GM19240 (cell line): ENCODE measurements around the gene ULBP1.
"Not testable (repeated sequence)": the region's sequence is repeated elsewhere in the genome, so short reads cannot be mapped to it uniquely, and the experiment has no call there.

Experiments used
- DNase-seq: peaks from one replicate; pipeline ENCODE4 v3.0.0; 2011; ENCODE audit warnings: low spot score; ENCODE audit not compliant: insufficient read length

Gene ULBP1

GRCh38 chr6:149975400-149975799, 11.7 kb downstream of the ULBP1 start:
- DNase-seq, result no peak

GRCh38 chr6:149977221-149977620, 13.5 kb downstream of the ULBP1 start:
- DNase-seq, result no peak

DNA sequence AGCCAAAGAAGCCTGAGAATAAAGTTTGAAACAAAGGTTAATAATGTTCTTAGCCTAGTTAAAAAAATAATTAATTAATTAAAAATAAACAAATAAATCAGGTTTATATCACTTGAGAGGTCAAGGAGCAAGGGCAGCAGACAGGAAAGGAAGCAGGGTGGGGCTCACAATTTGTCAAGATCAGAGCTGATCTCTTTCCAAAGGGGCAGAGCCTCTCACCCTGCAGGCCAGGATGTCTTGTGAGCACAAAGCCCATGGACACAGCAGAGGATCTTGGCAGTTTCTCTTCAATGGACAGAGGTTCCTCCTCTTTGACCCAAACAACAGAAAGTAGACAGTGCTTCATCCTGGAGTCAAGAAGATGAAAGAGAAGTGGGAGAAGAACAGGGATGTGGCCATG, 14.9 kb downstream of the ULBP1 start:
- no peak for DNase-seq

GRCh38 chr6:149979293-149979692, 15.6 kb downstream of the ULBP1 start:
- DNase-seq, result no peak

GRCh38 chr6:149983145-149983544, 19.4 kb downstream of the ULBP1 start:
- no peak for DNase-seq

DNA sequence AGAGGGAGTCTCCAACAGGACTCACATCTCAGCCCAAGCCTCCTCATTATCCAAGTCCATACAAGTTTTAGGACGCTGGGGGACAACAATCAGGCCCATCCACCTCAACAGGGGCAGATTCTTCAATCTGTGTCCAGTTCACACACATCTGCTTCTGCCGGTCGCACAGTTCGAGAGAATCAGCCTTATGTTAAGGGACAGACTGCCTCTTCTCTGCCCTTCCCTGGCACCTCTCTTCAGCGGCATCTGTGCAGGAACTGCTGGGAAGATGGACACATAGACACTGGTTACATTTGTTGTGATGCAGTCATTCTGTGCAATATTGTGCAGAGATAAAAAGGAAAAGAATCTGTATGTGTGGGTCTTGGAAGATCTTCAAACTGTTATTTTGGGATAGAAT, 21.0 kb downstream of the ULBP1 start:
- no peak for DNase-seq

GRCh38 chr6:149985481-149985937, 21.8 kb downstream of the ULBP1 start:
- no peak for DNase-seq

DNA sequence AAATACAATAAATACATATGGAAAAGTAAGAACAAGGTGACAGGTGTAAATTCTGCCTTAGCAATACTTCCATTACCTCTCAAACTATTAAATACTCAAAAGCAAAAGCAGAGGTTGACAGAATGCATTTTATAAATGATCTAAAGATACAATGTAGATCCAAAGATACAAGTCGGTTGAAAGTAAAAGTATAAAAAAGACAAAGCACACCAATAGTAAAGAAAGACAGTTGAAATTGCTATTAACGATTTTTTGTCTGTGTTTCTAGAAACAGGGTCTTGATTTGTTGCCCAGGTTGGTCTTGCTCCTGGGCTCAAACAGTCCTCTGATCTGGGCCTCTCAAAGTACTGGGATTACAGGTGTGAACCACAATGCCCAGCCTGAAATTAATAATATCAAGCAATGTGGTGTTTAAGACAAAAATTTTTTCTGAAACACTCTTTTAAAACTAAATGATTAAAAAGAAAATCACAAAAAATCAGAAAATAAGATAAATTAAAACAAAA, 23.9 kb downstream of the ULBP1 start:
- DNase-seq, result no peak

GRCh38 chr6:149988550-149989346, 25.0 kb downstream of the ULBP1 start:
- DNase-seq, result no peak

DNA sequence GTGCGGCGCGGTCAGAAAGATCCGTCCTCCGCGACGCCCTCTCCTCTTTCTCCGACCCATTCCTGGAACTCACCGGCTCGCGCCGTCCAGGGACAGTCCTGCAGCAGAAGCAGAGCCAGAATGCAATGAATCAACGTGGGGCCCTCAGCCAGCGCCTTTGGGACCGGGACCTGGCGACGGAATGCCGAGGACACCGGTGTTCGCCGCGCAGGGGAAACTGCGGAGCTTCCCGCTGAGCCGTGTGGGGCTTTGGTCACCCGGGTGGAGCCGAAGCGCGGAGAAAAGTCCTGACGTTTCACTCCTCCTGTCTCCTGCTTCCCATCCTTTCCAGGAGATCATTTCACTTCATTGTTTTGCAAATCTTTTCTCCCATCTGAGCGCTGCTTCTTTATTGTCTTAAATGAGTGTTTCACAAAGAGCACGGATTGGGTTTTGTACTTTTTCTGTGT, 26.5 kb downstream of the ULBP1 start:
- DNase-seq, result no peak

GRCh38 chr6:149990661-149991471, 27.1 kb downstream of the ULBP1 start:
- no peak for DNase-seq

- not testable (repeated sequence) for DNase-seq
These were observed 27.7 kb downstream of the ULBP1 start for GRCh38 chr6:149991472-149991795.

GRCh38 chr6:149991838-149992237, 28.1 kb downstream of the ULBP1 start:
- no peak for DNase-seq

GRCh38 chr6:149995235-149995750, 31.6 kb downstream of the ULBP1 start:
- DNase-seq, result no peak

GRCh38 chr6:149995971-149996370, 32.2 kb downstream of the ULBP1 start:
- no peak for DNase-seq

- DNase-seq, result no peak
These were observed 35.9 kb downstream of the ULBP1 start for GRCh38 chr6:149999636-150000035.

DNA sequence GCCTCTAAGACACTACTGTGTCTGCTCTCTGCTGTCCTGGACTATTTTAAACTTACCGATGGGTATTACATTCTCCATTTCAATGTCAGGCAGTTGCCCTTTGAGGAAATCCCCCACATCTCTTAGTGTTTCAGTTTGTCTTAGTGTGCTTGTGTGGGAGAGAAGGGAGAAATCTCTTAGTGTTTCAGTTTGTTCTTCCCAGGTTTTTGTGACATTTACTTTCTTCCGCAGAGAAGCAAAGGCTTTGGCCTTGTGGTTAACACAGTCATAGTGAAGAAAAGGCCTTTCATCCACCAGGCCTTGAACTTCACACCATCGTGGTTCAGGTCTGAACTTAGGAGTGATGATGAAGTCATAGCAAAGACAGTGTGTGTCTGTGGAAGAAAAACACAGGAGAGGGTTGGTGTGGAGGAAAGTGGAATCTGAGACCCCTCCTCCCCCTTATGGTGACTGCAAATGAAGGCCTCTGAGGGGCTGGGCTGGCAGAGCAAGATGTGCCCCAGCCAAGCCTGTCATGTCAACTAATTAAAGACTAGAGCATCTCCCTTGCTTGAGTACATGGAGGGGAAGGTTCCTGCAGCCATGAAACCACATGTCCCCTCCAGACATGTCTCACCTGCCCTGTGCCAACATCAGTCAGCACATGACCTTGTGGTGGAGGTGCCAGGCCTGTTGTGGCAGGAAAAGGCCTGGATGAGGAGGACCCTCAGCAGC, 37.7 kb downstream of the ULBP1 start:
- no peak for DNase-seq

DNA sequence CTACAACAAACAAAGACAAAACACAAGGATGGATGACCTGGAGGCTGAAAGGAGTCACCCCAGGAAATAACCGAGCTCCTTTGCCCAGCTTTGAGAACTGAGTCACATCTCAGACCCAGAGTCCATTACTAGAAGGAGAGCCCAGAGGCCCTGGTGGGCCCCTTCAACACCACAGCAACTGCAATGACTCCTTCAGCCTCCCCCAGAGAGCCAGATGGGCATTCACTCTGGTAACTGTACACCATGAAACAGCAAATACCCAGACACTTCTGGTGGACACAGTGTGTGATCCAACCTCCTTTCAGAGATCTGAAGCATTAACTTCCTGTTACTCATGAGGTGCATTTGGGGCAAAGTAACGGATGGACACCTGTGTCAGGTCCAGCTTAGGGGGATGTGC, 39.0 kb downstream of the ULBP1 start:
- no peak for DNase-seq

DNA sequence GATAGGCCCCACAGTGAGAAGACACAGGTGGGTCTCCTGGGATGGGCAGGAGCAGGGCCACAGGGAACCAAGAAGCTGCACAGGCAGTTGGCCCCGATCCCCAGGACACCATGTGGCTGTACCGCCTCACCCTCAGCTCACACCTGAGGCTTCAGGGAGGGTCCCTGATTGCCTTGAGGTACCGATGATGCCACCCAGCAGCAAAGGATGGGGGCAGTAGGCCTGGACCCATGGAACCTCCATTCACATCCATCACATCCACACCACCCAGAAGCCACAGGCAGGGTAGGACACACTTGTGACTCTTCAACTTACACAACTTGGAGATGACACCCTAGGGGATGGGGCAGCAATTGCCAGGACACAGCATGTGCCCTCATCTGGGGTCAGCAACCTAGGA, 39.9 kb downstream of the ULBP1 start:
- DNase-seq, result not testable (repeated sequence)

DNA sequence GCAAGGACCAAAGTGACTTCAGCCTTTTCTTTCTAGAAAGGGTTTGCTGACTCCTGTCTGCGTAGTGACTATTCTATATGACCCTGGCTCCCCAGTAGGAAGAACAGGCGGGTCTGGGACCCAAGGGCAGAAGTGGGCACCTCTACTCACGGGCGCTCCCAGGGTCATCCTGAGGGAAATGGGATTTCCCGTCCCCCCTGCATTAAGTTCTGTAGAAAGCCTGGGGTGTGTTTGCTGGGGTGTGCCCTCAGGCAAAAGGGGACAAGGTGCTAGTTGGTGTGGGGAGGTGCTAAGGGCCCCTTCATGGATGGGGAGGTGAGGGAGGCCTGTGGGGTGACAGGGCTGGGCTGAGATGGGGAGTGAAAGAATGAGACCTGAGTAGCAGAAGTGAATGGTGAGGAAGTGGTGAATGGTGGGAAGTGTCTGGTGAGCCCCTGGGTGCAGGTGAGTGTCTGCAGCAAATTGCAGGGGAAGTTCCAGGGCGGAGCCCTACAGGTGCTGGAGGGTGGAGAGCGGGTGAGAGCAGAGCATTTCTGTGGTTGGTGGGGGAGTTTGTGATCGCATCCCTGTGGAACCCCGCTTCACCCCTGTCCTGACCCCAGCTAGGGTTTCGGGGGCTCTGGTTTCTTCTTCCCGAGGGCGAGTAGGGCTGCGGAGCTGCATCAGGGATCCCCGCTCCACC, 40.5 kb downstream of the ULBP1 start:
- DNase-seq, result no peak
